ENCODE data around the gene TOR2A.

TOR2A gene

DNA sequence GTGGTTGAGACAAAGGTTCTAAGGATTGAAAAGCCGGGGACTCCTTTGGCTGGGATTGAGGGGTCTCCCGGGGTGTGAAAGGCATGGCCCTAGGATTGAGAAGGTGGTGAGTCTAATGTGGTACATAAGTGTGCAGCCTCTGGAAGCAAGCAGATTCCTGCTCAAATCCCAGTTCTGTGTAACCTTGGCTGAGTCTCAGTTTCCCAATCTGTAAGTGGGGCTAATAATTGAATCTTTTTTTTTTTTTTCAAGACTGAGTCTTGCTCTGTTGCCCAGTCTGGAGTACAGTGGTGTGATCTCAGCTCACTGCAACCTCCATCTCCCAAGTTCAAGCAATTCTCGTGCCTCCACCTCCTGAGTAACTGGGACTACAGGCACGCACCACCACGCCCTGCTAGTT lies 37.5 kb upstream of the TOR2A start:
- DNase-seq (ENCODE audit: extremely low read depth, low read depth) = no peak
- TF ChIP-seq, protein P1, sequence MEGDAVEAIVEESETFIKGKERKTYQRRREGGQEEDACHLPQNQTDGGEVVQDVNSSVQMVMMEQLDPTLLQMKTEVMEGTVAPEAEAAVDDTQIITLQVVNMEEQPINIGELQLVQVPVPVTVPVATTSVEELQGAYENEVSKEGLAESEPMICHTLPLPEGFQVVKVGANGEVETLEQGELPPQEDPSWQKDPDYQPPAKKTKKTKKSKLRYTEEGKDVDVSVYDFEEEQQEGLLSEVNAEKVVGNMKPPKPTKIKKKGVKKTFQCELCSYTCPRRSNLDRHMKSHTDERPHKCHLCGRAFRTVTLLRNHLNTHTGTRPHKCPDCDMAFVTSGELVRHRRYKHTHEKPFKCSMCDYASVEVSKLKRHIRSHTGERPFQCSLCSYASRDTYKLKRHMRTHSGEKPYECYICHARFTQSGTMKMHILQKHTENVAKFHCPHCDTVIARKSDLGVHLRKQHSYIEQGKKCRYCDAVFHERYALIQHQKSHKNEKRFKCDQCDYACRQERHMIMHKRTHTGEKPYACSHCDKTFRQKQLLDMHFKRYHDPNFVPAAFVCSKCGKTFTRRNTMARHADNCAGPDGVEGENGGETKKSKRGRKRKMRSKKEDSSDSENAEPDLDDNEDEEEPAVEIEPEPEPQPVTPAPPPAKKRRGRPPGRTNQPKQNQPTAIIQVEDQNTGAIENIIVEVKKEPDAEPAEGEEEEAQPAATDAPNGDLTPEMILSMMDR (IDR thresholded peaks at IDR 0.05; ENCODE audit: low read depth, low read length, missing control alignments) = no peak
- H3K4me3 ChIP-seq (replicated peaks; ENCODE audit: low read depth, low read length) = no peak overlapping the region

DNA sequence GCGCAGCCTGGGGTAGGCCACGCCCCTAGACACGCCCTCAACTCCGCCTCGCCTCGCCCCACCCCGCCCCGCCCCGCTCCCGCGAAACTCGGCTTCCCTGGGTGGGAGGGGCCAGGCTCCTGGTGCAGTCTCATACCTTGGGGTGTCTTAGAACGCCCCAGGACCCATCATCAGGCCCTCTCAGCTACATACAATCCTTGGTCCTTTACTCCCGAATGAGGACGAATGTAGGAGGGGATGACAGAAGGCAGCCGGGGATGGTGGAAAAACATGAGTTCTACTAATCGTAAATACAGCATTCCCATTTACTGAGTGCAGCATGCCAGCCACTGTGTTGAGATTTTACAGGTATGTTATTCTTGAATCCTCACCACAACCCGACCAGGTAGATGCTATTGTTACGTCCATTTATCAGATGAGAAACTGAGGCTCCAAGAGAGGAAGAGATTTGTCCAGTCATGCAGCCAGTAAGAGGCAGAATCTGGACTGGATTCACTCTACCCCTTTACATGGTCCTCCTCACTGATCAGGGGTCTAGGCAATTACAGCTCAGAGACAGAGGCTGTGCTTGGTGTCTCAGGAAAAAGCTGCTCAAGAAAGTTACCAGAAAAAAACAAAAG lies 36.6 kb upstream of the TOR2A start:
- H3K4me3 ChIP-seq (replicated peaks; ENCODE audit: low read depth, low read length) = peak overlapping the region; percentile 34
- DNase-seq (ENCODE audit: extremely low read depth, low read depth) = no peak
- TF ChIP-seq, protein P1 (IDR thresholded peaks at IDR 0.05; ENCODE audit: low read depth, low read length, missing control alignments) = no peak

DNA sequence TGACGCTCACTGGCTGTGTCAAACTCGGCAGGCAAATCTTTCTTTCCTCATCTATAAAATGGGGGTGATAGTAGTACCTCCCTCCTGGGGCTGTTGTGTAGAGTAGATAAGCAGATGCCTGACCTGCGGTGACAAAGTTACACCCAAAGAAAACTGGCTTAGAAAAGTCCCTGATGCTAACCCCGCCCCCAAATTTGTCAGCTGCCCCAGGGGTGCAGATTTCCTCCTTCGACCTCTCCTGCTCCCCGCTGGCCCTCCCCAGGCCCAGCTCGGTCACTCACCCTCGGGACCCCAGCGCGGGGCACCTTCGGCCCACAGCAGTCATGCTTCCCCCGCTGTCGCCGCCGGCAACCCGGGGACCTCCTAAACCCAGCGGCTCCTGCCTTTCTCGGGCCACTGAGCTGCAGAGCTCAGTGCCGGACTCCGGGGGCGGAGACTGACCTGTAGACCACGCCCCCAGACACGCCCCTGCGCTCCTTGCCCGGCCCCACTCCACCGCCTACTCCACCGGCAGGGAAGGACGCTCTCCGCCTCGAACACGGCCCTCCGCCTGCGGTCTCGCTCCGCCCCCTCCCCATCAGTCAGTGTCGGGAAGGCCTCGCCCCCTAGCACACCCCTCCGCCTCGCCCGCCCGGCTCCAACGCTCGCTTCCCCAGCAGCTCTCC lies 35.9 kb upstream of the TOR2A start:
- DNase-seq (ENCODE audit: extremely low read depth, low read depth) = peak; percentile 87
- peak overlapping the region; percentile 34 for H3K4me3 ChIP-seq (replicated peaks; ENCODE audit: low read depth, low read length)
- TF ChIP-seq, protein P1 (IDR thresholded peaks at IDR 0.05; ENCODE audit: low read depth, low read length, missing control alignments) = no peak

- DNase-seq (ENCODE audit: extremely low read depth, low read depth) = no peak
- H3K4me3 ChIP-seq (replicated peaks; ENCODE audit: low read depth, low read length) = peak overlapping the region; percentile 34
- TF ChIP-seq, protein P1 (IDR thresholded peaks at IDR 0.05; ENCODE audit: low read depth, low read length, missing control alignments) = no peak
Measured at GRCh38 chr9:127770583-127770904, 35.5 kb upstream of the TOR2A start.

DNA sequence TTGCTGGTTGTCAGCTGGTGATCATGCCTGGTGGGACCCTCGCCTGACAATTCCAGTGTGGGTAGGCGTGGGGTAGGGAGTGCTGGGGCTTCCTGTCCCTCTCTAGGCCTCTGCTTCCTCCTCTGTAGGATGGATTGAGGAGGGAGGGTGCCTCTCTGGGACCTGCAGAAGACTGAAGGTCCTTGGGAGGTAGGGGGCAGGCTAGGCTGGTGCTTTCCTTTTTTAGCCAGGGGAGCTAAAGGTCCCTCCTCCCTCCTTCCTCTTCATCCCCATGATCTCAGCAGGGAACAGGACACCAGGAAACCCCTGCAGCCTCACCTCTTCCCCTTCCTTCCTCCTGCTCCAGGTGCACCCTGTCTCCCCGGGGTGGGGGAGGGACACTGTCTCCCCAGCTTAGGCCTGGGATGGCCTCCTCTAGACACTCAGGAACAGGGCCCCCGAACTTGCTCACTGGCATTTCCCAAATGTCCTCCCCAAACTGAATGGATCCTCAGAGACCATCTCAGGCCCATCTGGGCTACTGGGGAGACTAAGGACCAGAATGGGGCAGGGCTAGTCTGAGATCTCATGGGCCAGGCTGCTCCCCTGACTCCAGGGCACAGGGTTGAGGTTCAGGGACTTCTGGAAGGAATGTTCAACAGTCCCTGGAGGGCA lies 35.0 kb upstream of the TOR2A start:
- no peak for DNase-seq (ENCODE audit: extremely low read depth, low read depth)

DNA sequence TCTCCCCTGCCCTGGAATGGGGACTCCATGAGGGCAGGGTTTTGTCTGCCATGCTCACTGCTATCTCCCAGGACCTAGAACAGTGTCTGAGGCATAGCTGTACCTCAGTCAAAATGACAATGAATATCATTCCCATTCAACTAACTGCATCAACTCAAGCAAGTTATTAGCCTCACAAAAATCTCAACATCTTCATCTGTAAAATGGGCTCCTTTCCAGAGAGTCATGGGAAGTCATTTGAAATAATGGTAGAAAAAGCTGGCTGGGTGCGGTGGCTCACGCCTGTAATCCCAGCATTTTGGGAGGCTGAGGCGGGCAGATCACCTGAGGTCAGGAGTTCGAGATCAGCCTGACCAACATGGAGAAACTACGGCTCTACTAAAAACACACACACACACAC lies 34.0 kb upstream of the TOR2A start:
- no peak for DNase-seq (ENCODE audit: extremely low read depth, low read depth)
- H3K4me3 ChIP-seq (replicated peaks; ENCODE audit: low read depth, low read length) = no peak overlapping the region
- TF ChIP-seq, protein P1 (IDR thresholded peaks at IDR 0.05; ENCODE audit: low read depth, low read length, missing control alignments) = no peak

More for the DNA sequence above, 35.0 kb upstream of the TOR2A start:
- TF ChIP-seq, protein P1 (IDR thresholded peaks at IDR 0.05; ENCODE audit: low read depth, low read length, missing control alignments) = no peak
- H3K4me3 ChIP-seq (replicated peaks; ENCODE audit: low read depth, low read length) = no peak overlapping the region

Data from HFF-Myc (cell line).